GM12864 (cell line): ENCODE measurements around the gene KRTAP5-6.

Experiments used
- DNase-seq: peaks from one replicate; pipeline ENCODE4 v3.0.0-alpha.2; 2011; ENCODE audit warnings: low read depth
- H3K4me3 ChIP-seq: 2 replicates; pipeline ENCODE4 v1.5.1; 2011; ENCODE audit warnings: mild to moderate bottlenecking, low read depth, low read length, control low read depth
- TF ChIP-seq, protein P1 (sequence below): IDR thresholded peaks from 2 replicates; pipeline ENCODE4 v1.5.1; 2011; ENCODE audit warnings: low read depth, mild to moderate bottlenecking, moderate library complexity, low read length, control low read depth, inconsistent platforms; ENCODE audit errors: missing control alignments

The KRTAP5-6 gene

DNA sequence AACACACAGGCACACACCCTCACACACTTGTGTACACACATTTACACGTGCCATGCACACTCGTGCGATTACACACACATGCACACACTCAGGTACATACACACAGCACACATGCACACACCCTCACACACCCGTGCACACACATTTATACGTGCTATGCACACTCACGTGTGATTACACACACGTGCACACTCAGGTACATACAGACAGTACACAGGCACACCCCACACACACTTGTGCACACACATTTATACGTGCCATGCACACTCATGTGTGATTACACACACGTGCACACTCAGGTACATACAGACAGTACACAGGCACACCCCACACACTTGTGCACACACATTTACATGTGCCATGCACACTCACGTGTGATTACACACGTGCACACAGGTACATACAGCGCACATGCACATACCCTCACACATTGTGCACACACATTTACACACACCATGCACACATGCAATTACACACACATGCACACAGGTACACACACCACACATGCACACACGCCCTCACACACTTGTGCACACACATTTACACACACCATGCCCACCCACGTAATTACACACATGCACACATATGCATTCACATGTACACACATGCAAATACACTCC is 48.8 kb downstream of the KRTAP5-6 start:
- no peak for DNase-seq
- no peak overlapping the region for H3K4me3 ChIP-seq
- TF ChIP-seq, protein P1, sequence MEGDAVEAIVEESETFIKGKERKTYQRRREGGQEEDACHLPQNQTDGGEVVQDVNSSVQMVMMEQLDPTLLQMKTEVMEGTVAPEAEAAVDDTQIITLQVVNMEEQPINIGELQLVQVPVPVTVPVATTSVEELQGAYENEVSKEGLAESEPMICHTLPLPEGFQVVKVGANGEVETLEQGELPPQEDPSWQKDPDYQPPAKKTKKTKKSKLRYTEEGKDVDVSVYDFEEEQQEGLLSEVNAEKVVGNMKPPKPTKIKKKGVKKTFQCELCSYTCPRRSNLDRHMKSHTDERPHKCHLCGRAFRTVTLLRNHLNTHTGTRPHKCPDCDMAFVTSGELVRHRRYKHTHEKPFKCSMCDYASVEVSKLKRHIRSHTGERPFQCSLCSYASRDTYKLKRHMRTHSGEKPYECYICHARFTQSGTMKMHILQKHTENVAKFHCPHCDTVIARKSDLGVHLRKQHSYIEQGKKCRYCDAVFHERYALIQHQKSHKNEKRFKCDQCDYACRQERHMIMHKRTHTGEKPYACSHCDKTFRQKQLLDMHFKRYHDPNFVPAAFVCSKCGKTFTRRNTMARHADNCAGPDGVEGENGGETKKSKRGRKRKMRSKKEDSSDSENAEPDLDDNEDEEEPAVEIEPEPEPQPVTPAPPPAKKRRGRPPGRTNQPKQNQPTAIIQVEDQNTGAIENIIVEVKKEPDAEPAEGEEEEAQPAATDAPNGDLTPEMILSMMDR = no peak

DNA sequence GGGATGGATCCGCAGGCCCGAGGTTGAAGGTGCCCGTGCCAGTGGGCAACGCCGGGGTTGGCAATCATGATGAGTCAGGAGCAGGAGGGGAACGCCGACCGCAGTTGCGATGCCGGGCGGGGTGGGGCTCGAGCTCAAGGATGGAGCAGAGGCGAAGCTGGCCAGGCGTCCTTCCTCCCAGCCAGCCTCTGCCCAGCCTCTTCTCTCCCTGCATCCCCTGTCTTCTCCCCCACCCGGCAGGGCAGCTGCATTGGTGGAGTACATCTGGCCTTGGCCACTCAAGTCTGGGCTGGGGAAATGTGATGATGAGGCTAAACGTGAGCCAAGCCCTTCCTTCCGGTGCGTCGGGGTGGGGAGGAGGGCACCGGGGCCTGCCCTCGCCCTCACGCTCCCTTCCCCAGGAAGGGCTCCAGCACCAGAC is 49.5 kb downstream of the KRTAP5-6 start:
- TF ChIP-seq, protein P1 = no peak
- DNase-seq = no peak
- no peak overlapping the region for H3K4me3 ChIP-seq

DNA sequence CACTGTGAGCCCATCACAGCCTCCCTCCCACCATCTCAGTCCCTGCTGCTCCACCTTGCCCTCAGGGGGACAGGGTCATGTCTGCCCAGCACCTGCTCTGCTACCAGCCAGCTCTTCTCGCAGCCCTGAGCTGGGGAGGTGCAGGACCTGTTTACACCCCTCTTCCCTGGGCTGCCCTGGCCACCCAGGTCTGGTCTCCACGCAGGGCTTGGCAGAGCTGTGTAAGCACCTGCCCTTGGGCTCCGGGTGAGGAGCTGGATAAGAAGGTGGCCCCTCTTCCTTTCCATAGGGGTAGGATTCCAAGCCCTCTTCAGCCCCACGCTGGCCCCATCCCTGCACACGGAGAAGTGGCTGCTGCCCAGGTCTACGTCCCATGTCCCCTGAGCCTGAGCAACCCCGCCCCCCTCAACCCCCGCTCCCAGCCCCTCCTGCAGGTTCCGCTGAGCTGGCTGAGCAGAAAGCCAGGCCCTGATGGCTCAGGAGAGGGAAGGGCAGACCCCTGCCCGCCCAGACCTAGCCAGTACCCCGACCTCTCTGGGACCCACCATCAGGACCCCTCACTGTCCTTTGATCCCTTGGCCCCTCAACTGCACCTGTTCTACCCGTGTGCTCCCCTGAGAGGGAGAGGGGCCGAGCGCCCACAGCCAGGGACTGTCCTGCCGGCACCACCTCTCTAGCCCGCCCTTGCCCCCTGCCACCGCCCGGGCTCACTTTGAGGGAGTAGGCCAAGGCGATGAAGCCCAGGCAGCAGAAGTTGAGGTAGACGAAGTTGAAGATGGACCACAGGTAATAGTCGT is 50.2 kb downstream of the KRTAP5-6 start:
- TF ChIP-seq, protein P1 = no peak
- H3K4me3 ChIP-seq = no peak overlapping the region
- no peak for DNase-seq
